Left lobe of liver (tissue), 2 donors: Measurements from ENCODE around the gene WDR27. TPM values are rescaled to one million over a fixed set of nuclear protein-coding genes. Genes with fewer than 3 reads are reported as not detected.

Experiments used
- ATAC-seq: fragments of 200-7000 bp; cut with Tn5 transposase; one replicate; pipeline ENCODE4 v1.9.1; 2020; ENCODE audit warnings: mild to moderate bottlenecking, moderate library complexity
- DNase-seq: peaks from one replicate; pipeline ENCODE4 v3.0.0-alpha.2; 2020; ENCODE audit warnings: low spot score
- total RNA-seq: library from RNA; stranded (reverse); gene quantifications from one replicate; pipeline ENCODE4 v1.2.1, GENCODE V29; 2021
- donor health status: DM: no; HTN: no; CAD: no; lungs with moderate emphysema.
- donor health status: DM: no; HTN: yes; CAD: no.

Gene WDR27
- 19.5 TPM for total RNA-seq

GRCh38 chr6:169701954-169702839 is at the start of gene WDR27, which contains the start of gene C6orf120:
Gene WDR27, minus strand, starts transcription at chr6:169702029. Its CDS starts 13,024 bp downstream, at chr6:169689005.
Gene C6orf120, plus strand, starts transcription at chr6:169702126. Its CDS starts 334 bp downstream, at chr6:169702460.
- ATAC-seq (peak; percentile 93), DNase-seq (peak; percentile 98)

GRCh38 chr6:169746556-169746955 is 44.7 kb upstream of the WDR27 start:
- DNase-seq (no peak), ATAC-seq (no peak)

- DNase-seq: no peak
- no peak for ATAC-seq
Observed at GRCh38 chr6:169745405-169745804, 43.6 kb upstream of the WDR27 start.

GRCh38 chr6:169741344-169741743 is 39.5 kb upstream of the WDR27 start:
- ATAC-seq: no peak
- DNase-seq: no peak

- no peak for DNase-seq
- ATAC-seq: no peak
Observed at GRCh38 chr6:169738976-169739529, 37.2 kb upstream of the WDR27 start.

GRCh38 chr6:169738204-169738975 is 36.6 kb upstream of the WDR27 start:
- ATAC-seq: no peak
- DNase-seq: no peak

GRCh38 chr6:169729961-169730360 is 28.1 kb upstream of the WDR27 start:
- DNase-seq (no peak), ATAC-seq (no peak)

- no peak for DNase-seq
- ATAC-seq: no peak
Observed at GRCh38 chr6:169726963-169727362, 25.1 kb upstream of the WDR27 start.

- no peak for ATAC-seq
- no peak for DNase-seq
Observed at GRCh38 chr6:169726049-169726400, 24.2 kb upstream of the WDR27 start.

GRCh38 chr6:169725125-169726048 is 23.6 kb upstream of the WDR27 start:
- peak; percentile 53 for DNase-seq
- peak; percentile 41 for ATAC-seq

- peak; percentile 58 for DNase-seq
- peak; percentile 56 for ATAC-seq
Observed at GRCh38 chr6:169724494-169725124, 22.8 kb upstream of the WDR27 start, which contains the start of gene PHF10. Gene PHF10, minus strand, starts transcription at chr6:169724500. Its CDS starts 569 bp downstream, at chr6:169723931.

GRCh38 chr6:169723991-169724493 is 22.2 kb upstream of the WDR27 start:
- DNase-seq: peak; percentile 54

GRCh38 chr6:169723200-169723909 is 21.5 kb upstream of the WDR27 start:
- DNase-seq (peak; percentile 88), ATAC-seq (peak; percentile 78)

More at GRCh38 chr6:169723991-169724493, 22.2 kb upstream of the WDR27 start:
- peak; percentile 52 for ATAC-seq

GRCh38 chr6:169722362-169723199 is 20.8 kb upstream of the WDR27 start:
- DNase-seq (no peak), ATAC-seq (peak; percentile 59)

GRCh38 chr6:169720207-169720855 is 18.5 kb upstream of the WDR27 start:
- no peak for DNase-seq
- no peak for ATAC-seq

- ATAC-seq: no peak
- no peak for DNase-seq
Observed at GRCh38 chr6:169719117-169719516, 17.3 kb upstream of the WDR27 start.

GRCh38 chr6:169714595-169714994 is 12.8 kb upstream of the WDR27 start:
- DNase-seq (no peak), ATAC-seq (peak; percentile 77)
